GM04504 (cell line): Measurements from ENCODE around the gene S100A10.
A peak's percentile ranks its signal among the peaks of the same experiment; 100 is the strongest.

ENCODE experiments used
- DNase-seq: peaks from one replicate; pipeline ENCODE4 v3.0.0-alpha.2; 2012; ENCODE audit warnings: low read depth

Gene S100A10

DNA sequence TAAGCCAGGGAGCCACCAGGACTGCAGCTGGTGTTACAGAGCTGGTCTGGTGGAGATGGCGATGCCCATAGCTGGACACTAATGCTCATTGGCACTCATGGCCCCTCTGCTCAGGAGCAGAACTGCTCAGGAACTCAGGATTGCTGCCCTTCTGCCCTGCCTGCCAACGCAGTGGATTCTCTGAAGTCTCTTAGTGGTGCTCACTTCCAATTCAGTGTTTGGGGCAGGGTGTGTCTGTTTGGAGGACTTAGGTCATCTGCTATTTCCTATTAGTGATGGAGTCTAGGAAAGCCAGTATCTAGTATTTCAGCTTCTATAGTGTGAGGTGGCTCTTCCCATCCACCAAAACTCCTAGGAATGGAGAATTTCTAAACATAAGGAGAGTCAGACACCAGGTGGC is 29.1 kb downstream of the S100A10 start:
- no peak for DNase-seq

DNA sequence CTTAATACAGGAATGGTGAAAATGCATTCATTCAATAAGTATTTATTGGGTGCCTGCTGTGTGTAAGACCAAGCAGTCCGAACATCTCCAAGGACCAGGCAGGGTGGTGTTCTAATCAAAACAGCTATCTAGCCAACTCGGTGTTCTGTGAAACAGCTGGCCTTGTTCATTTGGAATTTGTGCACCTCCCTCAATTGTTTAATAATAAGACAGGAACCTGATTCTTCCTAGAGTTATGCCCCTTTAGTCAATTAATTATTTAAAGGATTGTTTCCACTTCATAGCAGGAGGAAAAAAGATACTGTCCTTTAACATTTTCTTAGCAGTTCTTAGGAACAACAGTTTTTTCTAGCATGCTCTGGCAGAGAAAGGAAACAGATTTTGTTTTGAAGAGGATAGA is 30.4 kb downstream of the S100A10 start:
- no peak for DNase-seq

DNA sequence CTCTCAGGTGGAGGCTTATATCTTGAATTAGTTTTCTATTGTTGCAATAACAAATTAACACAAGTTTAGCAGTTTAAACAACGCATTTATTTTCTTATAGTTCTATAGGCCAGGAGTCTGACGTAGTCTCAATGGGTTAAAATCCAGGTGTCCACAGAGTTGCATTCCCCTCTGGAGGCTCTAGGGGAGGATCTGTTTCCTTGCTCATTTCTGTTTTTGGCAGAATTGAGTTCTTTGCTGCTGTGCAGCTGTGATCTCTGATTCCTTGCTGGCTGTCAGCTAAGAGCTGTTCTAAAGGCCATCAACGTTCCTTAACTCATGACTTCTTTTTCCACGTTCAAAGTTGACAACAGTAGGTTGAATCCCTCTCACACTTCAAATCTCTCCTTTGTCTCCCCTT is 31.8 kb downstream of the S100A10 start:
- no peak for DNase-seq

DNA sequence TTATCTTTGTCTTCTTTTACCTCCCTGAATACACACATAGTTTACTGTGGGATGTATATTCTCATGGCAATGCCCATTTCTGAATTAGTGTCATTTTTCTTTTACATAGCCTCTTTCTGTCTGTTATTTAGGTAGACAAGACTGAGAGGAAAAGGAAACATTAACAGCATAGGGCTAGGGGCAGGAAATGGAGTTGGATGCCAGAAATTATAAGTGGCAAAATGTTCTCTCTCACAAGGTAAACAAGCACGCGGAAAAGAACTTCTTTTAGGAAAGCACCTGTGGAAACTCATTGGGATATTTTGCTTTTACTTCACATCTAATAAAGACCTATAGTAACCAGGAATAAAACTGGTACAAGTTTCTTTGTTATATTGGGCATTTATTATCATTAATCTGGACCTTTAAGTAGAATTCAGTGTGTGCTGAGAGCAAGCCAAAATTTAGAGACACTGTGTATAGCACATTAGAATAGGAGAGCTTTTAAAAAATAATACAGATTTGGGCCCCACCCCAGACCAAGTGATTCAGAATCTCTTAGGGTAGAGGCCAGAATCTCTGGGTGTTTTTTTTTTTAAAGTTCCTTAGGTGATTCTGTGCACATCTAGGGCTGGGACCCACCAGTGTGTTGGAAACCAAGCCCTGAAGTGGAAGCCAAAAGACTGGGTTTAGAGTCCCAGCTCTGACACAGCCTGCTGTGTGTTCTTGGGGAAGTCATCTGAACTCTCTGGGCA is 32.7 kb downstream of the S100A10 start:
- no peak for DNase-seq

DNA sequence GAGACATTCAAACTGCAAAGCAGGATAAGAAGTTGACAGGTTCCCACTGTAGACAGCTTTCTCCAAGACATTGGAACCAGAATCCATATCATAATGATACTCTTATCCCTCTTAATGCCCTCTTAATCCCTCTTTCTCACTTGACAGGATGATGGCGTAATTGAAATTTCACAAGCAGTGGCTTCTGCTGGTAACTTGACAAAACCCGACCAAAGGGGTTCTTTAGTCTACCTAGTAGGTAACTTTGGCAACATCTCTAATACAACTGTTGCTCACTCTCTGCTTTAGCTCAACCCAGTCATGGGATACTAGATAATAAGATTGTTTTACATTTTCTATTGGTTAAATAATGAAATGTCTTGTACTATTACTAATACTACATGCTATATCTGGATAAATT is 34.7 kb downstream of the S100A10 start:
- DNase-seq: no peak

DNA sequence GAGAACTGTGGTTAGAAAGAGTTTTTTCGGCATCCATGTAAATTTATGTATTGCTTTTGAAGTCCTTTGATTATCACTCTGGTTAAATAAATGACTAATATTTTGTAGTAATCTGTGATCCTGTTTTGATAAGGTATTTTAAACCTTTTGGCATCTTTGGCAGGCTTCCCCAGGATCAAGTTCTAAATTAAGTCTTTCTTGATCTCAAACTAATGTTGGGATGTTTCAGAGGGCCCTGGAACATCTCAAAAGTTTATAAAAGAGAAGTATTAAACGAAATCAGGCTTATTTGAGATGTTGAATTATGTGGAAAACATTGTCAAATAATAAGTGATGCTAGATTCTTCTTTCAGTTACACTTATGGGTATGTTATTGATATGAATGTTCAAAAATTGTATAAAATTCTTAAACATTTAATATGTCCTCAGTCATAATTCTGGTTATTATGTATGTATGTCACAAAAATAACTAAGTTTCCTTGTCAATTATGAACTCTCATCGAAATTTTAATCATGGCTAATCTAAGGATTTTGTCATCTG is 36.6 kb downstream of the S100A10 start:
- no peak for DNase-seq

DNA sequence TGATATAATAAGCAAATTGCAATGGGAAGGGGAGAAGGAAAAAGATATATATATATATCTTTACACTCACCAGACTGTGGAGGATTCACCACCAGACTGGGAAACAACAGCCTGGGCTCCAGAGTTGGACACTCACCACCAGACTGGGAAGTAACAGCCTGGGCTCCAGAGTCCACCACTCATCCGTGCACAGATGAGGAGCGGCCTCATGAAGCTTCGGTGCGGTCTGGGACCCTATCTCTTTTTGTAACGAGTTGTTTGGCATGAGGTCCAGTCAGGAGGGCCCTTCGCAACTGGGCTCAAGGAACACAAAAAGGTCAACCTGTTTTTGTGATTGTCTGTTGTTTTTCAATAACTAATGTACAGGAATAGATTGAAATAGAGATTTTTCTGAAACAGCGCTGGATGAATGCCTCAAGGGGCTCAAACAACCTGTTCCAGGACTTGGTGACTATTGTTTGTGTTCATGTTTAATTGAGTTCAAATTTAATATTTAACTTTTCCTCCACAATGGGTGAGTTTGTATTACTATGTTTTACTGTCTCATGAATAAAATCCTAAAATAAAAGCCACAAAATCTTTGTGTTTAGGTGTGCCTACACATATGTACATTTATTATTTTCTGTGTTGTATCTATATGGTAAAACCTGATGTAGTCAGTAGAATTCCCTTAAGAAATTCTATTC is 40.1 kb downstream of the S100A10 start:
- DNase-seq: no peak

DNA sequence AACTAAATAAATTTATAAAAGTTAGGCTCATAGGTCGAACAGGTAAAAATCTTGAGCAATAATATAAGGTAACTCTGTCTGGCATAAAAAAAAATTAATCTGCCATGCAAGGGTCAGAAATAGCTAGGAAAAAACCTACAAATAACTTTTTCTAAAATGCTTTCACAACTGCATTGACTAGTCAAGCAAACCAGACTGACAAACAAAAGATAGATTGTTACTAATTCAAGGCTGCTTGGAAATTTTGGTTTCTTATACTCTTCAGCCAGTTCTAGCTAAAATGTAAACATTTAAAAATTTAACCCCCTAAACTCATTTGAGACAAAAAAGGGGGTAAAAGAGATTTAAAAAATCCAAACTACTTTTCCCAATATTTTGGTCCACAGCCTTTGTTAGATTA is 40.8 kb downstream of the S100A10 start:
- no peak for DNase-seq

DNA sequence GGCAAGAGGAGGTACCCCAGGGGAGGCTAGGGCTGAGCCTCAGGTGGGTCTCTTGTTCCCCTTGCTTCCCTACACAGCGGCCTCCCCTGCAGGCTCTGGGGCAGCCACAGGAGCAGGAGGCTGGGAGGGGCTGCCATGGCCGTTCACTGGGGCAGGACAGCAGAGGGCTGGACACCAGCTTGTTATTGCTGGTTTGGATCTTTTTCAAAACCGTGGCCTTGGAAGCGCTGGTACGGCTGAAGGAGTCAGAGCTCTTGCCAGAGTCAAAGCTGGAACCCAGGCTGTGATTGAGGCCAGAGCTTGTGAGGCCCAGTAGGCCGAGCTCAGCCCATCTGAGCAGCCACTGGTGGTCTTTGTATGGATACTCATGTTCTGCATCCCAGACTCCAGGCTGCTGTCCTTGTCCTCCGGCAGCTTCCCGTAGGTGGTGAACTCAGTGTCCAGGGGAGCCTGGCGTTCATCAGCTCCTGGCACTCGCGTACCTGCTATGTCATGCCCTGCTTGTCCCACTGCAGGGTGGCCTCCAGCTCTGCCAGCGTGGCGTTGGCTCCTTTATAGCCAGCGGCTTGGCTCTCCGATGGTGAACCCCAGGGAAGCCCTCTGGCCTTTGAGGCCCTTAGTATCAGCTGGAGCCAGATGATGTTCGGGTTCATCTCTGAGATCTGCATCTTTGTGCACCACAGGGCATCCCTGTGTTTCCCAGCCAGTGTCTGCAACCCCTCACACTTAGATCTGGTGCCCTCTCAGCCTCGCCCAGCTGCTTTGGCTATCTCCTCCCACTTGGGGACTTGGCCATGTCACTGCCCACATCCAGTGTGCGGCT is 44.1 kb downstream of the S100A10 start:
- no peak for DNase-seq

DNA sequence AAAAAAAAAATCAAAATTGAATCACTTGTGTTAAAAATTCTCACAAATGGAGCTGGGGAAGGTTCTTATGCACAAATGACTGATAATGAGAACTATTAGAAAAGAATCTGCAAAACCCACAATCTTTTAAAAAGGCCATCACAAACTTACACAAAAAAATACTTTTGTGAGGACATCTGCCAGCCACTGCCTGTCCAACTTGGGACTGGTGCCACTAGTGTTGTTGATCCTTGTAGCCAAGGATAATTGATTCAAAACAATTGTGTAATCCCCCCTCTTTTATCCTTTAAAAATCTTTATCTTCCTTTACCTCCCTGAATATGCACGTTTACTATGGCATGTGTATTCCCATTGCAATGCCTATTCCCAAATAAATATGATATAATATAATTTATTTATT is 45.2 kb downstream of the S100A10 start:
- no peak for DNase-seq

DNA sequence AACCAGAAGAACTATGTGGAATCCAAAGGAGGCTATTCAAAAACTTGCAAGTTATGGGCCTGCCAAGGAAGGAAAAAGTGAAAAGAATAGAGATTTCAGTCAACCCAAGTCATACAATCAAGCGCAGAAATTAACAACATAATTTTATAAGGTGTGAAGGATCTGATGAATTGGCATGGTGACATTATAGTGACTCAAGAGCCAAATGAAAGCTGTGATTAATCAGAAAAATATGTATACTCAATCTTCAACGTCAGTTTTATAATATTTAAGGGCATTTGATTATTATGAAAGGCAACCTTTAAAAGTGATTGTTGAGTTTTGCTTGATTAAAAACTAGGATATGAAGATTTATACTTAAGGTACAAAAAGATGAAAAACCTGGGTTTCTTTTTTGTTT is 46.5 kb downstream of the S100A10 start:
- no peak for DNase-seq

DNA sequence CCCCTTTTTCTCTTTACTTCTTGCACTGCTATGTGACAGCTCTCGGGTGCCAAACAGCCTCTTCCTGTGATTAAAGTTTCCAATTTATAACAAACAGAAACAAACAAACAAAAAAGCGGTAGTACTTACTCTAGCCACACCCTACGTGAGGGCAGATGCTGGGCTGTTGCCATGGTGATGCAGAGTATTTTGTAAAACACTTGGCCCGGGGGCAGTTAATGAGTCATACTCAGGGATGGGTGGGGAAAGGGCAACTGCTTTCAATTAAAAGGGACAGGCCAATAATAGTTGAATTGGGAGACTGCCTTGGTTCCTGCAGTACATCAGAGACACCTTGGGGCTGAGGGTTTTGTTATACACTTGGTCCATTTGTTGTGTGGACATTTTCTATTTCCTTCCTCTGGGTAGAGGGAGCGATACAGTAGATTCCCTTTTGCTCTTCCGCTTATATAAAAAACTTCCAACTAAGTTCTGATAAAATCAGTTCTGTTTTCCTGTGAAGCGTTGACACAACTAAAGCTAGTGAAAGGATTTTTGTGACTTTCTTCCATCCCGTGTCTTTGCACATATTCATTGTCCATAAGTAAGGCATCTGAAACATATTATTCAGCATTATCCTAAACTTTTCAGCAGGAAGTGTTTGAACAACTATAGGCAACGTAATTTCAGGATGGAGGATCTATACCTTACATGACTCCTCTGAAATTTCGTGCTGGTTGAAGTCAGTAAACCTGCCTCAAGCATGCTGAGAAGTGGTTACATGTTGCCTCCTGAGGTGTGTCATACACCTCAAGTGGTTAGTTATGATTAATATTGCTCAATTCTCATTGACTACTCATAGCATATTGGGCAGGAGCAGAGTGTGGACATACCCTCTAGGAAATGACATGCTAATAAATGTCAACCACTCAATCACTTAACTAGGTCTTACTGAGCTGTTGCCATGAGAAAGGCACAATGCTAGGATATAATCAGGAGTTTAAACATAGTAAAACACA is 47.6 kb downstream of the S100A10 start:
- DNase-seq: peak; percentile 98

DNA sequence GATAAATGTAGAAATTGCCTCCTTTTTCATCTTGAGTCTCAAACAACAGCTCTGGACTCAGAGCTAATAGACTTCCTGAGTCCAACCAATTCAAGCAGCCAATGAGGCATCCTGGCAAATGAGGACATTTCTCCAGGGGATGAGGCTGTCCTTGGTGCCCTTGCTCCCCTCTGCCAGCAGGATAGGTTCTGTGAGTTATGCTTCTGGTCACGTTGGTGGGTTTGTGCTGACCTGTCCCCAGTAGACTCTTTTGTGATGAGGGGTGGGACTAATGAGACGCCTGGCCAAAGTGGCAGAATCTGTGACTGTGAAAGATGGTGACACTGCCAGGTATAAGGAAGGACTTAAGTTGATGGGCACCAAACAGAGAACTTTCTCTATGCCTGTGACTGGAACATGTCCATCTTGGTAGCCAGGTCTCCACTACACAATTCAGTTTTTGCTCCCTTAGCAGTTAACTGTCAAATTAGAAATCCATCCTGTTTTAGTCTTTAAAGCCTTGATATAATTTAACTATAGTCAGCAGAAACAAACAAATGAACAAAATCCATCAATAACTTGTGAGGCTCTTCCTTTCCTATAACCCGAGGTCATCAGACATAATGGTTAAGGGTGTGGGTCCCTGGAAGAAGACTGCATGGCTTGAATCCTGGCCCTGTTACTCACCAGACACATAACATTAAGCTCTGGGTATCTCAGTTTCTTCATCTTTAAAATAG is 48.6 kb downstream of the S100A10 start:
- DNase-seq: no peak

DNA sequence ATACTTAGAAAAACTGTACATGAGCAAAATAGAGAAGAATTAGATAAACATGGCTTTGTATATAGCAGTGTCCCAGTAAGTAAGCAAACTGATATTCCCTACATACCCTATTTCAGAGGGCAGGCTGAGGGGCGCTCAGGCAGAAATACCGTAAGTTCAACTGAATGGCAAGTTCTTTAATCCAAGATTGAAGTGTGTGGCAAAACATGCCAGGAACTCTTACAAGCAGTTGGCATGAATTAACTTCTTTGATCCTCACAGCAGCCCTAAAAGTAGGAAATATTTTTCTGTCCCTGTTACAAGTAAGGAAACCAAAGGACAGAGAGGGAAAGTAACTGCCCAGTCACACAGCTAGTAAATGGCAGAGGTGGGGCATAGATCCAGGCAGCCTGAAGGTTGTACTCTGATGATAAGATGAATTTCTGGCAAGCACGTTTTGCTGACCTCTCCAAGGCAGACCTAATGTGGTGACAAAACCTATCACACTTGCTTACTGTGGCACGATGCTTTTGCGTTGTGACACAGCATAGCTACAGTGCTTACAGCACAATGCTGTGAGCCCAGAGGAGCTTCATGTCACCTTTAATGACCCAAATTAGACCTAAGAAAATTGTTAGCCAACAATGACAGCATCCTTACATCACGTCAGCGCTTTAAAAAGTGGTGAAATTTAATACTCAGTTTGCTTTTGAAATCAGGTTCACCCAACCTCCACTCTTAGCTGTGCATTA is 49.4 kb downstream of the S100A10 start:
- no peak for DNase-seq

DNA sequence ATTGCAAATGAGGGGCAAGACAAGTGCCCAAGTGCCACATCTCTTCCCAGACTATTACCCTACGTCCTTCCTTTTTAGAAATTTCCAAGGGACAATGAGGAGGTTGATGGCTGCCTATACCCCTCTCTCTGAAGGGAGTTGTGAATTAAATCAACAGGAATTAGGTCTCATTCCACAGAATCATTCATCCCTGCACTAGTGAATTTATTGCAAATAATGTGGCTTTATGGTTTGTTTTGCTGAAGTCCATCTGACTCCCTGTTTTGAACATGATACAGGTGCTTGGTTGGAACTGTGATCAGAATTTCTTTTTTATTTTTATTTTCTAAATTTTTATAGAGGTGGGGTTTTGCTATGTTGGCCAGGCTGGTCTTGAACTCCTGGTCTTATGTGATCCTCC is 50.1 kb downstream of the S100A10 start:
- DNase-seq: no peak

DNA sequence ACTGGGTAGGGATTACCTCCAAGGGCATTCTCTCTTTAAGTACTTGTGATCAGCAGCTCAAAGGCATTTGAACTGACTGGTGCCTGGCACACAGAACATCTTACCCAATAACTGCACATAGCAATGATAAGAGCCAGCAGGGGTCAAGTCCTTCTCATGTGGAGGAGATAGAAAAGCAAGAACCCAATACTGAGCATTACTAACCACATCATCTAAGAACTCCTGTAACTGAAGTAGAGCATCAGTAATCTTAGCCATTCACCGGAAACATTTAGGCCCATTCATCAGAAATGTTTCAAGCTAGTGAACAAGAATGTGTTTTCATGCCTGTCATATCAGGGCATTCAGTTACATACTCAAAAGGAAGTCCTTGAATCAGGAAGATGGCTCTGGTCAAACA is 50.8 kb downstream of the S100A10 start:
- DNase-seq: no peak

DNA sequence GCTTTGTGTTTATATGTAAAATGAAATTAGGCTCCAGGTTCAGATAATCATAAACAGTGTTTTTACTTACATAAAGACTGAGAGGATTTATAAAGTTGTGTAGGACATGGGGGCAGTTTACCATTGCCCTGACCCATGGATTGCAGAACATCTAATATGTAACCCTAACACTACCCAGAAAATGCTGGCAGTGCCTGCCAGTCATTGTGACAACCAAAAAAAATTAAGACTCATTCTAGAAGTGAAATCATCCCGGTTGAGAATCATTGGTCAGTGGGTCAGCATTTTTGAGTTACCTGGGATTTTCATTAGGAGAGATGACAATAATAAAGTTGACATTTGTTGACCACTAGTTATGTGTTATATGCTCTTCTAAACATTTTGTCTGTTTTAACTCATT is 53.1 kb downstream of the S100A10 start:
- no peak for DNase-seq

DNA sequence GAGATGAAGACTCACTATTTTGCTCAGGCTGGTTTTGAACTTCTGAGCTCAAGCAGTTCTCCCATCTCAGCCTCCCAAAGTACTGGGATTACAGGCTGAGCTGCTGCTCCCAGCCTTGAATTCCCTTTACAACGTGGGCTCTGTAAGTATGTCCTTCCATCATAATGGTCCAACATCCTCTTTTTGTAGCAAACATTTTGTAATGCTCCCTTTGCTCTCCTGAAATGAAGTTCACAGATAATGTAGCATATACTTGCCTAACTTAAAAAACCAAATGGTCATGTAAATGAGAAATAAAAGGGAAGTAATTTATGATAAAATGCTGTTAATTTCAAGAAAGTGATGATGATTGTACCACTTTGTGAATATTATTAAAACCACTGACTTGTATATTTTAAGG is 53.9 kb downstream of the S100A10 start:
- no peak for DNase-seq

DNA sequence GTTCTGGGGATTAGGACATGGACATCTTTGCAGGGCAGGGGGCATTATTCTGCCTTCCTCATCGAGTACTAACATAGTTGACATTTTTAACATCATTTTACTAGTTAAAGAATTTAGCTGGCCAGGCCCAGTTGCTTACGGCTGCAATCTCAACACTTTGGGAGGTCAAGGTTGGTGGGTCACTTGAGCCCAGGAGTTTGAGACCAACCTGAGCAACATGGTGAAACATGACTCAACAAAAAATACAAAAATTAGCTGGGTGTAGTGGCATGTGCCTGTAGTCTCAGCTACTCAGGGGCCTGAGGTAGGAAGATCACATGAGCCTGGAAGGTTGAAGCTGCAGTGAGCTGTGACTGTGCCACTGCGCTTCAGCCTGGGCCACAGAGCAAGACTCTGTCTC is 54.5 kb downstream of the S100A10 start:
- DNase-seq: no peak

DNA sequence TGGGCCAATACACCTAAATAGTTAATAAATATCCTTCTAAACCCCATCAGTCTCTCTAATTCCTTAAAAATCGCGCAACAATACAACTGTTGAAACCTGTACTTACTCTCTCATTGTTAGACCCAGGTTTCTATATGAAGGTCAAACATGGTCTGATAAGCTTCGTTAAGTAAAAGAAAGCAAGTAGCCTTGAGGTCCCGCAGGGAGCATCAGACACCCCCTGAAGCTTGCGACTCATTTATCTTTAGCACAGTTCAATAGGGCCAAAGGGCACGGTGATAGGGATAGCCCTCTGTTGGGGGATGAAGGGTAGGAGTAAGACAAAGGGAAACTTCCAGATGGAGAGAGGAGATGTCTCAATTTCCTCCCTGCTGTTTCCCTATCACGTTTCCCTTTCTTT is 57.0 kb downstream of the S100A10 start:
- DNase-seq: no peak
